Erythroblast (primary cell): ENCODE data around the gene NECTIN4.
"Not testable (repeated sequence)": the region's sequence is repeated elsewhere in the genome, so short reads cannot be mapped to it uniquely, and the experiment has no call there.

Experiments
- DNase-seq, 2 experiments: peaks; one replicate each; lab custom pipeline; 2025; lab: John Stamatoyannopoulos, UW
- GATA1 ChIP-seq: IDR thresholded peaks from 2 replicates; pipeline ENCODE4 v1.6.1; 2011; ENCODE audit warnings: low read depth, mild to moderate bottlenecking, control low read depth, low read length, moderate library complexity
- POLR2A ChIP-seq: IDR thresholded peaks from 2 replicates; pipeline ENCODE4 v1.6.1; 2011; ENCODE audit warnings: mild to moderate bottlenecking, low read length

The NECTIN4 gene

GRCh38 chr1:161069731-161070270 lies 19.6 kb downstream of the NECTIN4 start, which contains the start of gene ARHGAP30:
ARHGAP30 (minus strand) TSS chr1:161069891; CDS start chr1:161069624, 267 bp downstream.
- no peak for DNase-seq
- peak; percentile 27 for TF ChIP-seq POLR2A
- no peak for TF ChIP-seq GATA1

- TF ChIP-seq POLR2A, result no peak
- TF ChIP-seq GATA1, result no peak
- no peak for DNase-seq
Measured at GRCh38 chr1:161069241-161069640, 20.1 kb downstream of the NECTIN4 start.

- peak; percentile 11 for TF ChIP-seq POLR2A
- no peak for TF ChIP-seq GATA1
- no peak for DNase-seq
Measured at GRCh38 chr1:161068306-161069234, 20.8 kb downstream of the NECTIN4 start.

DNA sequence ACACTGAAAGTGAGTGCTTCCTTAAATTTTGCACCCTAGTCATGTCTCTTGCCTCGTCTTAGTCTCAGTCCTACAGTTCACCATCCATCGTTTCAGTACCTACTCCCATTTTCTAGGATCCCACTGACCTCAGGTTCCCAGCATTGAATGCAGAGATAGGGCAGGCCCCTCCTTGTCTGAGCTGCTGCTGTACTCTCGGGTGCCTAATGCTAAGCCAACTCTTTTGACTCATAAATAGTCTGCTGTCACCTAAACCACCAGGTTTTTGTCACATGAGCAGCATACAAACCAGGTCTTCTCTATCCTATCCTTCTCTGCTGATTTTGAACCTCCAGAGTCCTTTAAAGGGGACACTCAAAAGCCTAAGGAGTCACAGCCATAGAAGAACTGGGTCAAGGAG lies 22.7 kb downstream of the NECTIN4 start:
- no peak for DNase-seq
- TF ChIP-seq POLR2A (no peak), GATA1 (no peak)

DNA sequence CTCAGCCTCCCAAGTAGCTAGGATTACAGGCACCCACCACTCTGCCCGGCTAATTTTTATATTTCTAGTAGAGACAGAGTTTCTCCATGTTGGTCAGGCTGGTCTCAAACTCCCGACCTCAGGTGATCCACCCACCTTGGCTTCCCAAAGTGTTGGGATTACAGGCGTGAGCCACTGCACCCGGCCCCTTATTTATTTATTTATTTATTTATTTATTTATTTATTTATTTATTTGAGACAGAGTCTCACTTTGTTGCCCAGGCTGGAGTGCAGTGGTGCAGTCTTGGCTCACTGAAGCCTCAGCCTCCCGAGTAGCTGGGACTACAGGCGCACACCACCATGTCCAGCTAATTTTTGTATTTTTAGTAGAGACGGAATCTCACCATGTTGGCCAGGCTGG lies 23.7 kb downstream of the NECTIN4 start:
- not testable (repeated sequence) for DNase-seq

- not testable (repeated sequence) for DNase-seq
Measured at GRCh38 chr1:161063936-161064335, 25.4 kb downstream of the NECTIN4 start.

DNA sequence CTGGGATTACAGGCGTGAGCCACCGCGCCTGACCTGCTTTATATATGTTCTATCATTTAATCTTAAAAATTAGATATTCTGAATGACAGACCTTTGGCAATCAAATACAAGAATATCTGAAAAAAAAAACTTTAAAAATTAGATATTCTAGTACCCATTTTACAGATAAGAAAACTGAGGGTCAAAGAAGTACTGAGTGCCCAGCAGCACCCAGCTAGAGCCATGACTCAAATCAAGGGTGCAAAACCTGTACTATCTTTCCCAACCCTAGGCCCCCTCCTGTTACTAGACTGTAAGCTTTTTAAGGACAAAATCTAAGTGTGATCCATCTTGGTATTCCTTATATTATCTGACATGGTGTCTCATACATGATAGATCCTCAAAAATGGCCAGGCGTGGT lies 27.9 kb downstream of the NECTIN4 start:
- DNase-seq, result no peak
- TF ChIP-seq GATA1, result no peak
- no peak for TF ChIP-seq POLR2A

- TF ChIP-seq GATA1, result no peak
- TF ChIP-seq POLR2A, result no peak
- DNase-seq, result no peak
Measured at GRCh38 chr1:161059293-161059692, 30.1 kb downstream of the NECTIN4 start.

GRCh38 chr1:161054805-161055204 lies 34.6 kb downstream of the NECTIN4 start:
- DNase-seq, result peak in 1 of 2 experiments; percentile 41
- TF ChIP-seq POLR2A, result no peak
- TF ChIP-seq GATA1, result no peak

GRCh38 chr1:161054232-161054631 lies 35.1 kb downstream of the NECTIN4 start:
- DNase-seq, result no peak
- TF ChIP-seq POLR2A (no peak), GATA1 (no peak)

- DNase-seq, result no peak
- TF ChIP-seq GATA1, result no peak
- no peak for TF ChIP-seq POLR2A
Measured at GRCh38 chr1:161052899-161053298, 36.5 kb downstream of the NECTIN4 start.

DNA sequence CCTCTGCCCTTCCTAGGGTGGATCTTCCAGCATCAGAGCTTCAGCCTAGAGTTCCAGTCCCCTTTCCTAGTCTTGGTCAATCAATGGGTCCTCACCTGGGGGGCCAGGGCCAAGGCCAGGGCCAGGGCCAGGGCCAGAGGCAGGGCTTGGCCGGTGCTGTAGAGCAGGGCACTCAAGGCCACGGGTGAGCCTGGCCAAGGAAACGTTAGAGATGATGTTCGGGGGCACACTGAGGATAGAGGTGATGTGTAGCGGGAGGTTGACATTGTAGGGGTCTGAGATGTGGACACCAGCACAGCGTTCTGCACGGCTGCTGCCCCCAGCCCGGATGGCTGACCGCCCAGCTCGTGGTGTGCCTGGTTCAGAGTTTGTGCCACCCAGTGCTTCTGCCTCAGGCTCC lies 38.1 kb downstream of the NECTIN4 start:
- no peak for DNase-seq
- TF ChIP-seq GATA1, result no peak
- no peak for TF ChIP-seq POLR2A

DNA sequence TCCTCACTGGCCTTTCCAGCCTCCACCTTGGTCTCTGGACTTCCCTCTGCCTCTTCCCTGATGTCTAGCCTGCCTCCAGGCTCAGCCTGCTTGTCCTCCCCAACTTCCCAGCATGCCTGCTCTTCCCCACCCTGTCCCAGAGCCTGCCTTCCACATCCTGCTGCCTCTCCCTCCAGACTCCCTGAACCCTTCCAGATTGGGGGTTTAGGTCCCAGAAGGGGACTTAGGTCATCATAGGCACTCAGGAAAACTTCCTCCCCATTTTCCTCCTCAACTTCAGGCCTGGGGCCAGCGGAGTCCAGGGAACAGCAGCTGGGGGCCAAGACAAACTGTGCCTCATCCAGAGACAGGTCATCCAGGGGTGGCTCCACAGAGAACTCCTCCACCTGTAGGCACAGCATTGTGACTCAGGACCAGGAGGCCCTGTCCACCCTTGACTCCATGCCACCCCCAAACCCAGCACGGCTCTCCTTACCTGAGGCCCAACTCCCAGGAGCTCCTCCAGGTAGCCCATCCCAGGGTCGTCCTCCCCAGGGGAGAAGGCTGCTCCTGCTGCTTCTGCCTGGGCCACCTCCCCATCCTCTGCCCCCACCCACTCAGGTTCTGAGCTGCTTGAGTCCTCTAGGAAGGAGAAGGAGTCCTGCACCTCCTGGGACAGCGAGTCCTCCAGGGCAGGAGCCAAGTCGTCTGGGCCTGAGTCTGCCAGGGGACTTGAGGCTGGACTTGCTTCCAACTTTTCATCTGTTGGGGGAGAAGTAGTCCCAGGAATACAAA lies 40.2 kb downstream of the NECTIN4 start:
- no peak for DNase-seq

More for the DNA sequence above, 40.2 kb downstream of the NECTIN4 start:
- TF ChIP-seq POLR2A, result no peak
- no peak for TF ChIP-seq GATA1
